RPMI8226 (cell line): ENCODE results near the gene PRPSAP2.
A peak's percentile ranks its signal among the peaks of the same experiment; 100 is the strongest.
"Not testable (repeated sequence)": the region's sequence is repeated elsewhere in the genome, so short reads cannot be mapped to it uniquely, and the experiment has no call there.

Source experiments
- DNase-seq: peaks from one replicate; pipeline ENCODE4 v3.0.0-alpha.2; 2015

Gene PRPSAP2

GRCh38 chr17:18857864-18858566, at the start of gene PRPSAP2:
TSS of gene PRPSAP2 (plus strand) at chr17:18858131. CDS start at chr17:18865834, 7,703 bp downstream.
- peak; percentile 95 for DNase-seq

- not testable (repeated sequence) for DNase-seq
Measured at GRCh38 chr17:18815924-18816323, 42.0 kb upstream of the PRPSAP2 start.

- peak; percentile 62 for DNase-seq
Measured at GRCh38 chr17:18816489-18817371, 41.2 kb upstream of the PRPSAP2 start.

GRCh38 chr17:18821430-18821829, 36.5 kb upstream of the PRPSAP2 start:
- DNase-seq, result not testable (repeated sequence)

- not testable (repeated sequence) for DNase-seq
Measured at GRCh38 chr17:18827613-18828012, 30.3 kb upstream of the PRPSAP2 start.

- no peak for DNase-seq
Measured at GRCh38 chr17:18848501-18848900, 9.4 kb upstream of the PRPSAP2 start.

- no peak for DNase-seq
Measured at GRCh38 chr17:18850679-18851078, 7.3 kb upstream of the PRPSAP2 start.

GRCh38 chr17:18851201-18851600, 6.7 kb upstream of the PRPSAP2 start:
- peak; percentile 28 for DNase-seq

- DNase-seq, result no peak
Measured at GRCh38 chr17:18854956-18855355, 3.0 kb upstream of the PRPSAP2 start.

- DNase-seq, result peak; percentile 90
Measured at GRCh38 chr17:18855831-18856569, 1.9 kb upstream of the PRPSAP2 start.

- DNase-seq, result no peak
Measured at GRCh38 chr17:18856570-18856915, 1.4 kb upstream of the PRPSAP2 start.

- DNase-seq, result no peak
Measured at GRCh38 chr17:18858567-18859245, 775 bp downstream of the PRPSAP2 start.

GRCh38 chr17:18859256-18859655, 1.3 kb downstream of the PRPSAP2 start:
- no peak for DNase-seq

GRCh38 chr17:18860161-18860972, 2.4 kb downstream of the PRPSAP2 start:
- no peak for DNase-seq

- DNase-seq, result no peak
Measured at GRCh38 chr17:18862011-18862410, 4.1 kb downstream of the PRPSAP2 start.

GRCh38 chr17:18864996-18865395, 7.1 kb downstream of the PRPSAP2 start:
- not testable (repeated sequence) for DNase-seq

- DNase-seq, result no peak
Measured at GRCh38 chr17:18866866-18867813, 9.2 kb downstream of the PRPSAP2 start.

- no peak for DNase-seq
Measured at GRCh38 chr17:18877104-18877645, 19.2 kb downstream of the PRPSAP2 start.

GRCh38 chr17:18888766-18889290, 30.9 kb downstream of the PRPSAP2 start:
- no peak for DNase-seq

GRCh38 chr17:18889658-18890057, 31.7 kb downstream of the PRPSAP2 start:
- DNase-seq, result no peak
